Measurements from ENCODE around the gene FOXN4.
A peak's percentile ranks its signal among the peaks of the same experiment; 100 is the strongest.

FOXN4 gene, protein sequence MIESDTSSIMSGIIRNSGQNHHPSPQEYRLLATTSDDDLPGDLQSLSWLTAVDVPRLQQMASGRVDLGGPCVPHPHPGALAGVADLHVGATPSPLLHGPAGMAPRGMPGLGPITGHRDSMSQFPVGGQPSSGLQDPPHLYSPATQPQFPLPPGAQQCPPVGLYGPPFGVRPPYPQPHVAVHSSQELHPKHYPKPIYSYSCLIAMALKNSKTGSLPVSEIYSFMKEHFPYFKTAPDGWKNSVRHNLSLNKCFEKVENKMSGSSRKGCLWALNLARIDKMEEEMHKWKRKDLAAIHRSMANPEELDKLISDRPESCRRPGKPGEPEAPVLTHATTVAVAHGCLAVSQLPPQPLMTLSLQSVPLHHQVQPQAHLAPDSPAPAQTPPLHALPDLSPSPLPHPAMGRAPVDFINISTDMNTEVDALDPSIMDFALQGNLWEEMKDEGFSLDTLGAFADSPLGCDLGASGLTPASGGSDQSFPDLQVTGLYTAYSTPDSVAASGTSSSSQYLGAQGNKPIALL

DNA sequence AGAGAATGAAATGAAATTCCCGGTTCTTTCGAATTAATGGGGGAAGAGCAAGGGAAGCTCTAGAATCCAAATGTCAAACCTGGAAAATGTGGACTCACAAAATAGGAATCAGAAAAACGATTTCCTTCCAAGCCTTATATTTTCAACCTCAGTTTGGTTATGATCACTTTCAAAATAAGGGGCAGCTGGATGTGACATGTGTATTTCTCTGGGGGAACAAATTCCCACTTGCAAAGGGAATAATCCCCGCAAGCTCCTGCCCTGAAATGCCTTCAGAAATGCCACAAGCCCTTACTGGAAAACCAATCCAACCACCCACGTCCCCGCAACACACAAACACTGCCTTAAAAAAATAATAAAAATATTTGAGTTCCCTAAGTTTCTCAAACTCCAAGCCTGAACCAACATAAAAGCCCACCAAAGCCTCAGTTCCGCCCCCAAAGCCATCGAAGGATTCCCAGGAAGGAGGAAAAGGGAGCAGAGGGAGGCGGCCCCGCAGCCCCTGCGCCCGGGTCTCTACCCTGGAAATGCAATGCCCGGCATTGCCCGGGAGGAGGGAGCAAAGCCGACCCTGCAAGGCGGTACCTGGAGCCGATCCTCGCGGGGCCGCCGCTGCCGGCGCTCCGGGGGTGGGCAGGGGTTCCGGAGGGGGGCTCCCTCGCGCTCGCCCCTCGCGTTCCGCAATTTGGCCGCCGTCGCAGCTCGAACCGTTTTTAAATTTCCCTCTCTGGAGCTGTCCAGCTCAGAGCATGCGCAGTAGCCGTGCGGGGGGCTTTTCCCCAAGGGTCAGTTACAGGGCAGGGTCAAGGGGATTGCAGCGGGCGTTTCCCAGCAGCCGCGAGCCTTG lies at the start of gene FOXN4:
TSS of gene FOXN4 (minus strand) at position 751 of the 847 bp plus-strand sequence. CDS start 963 bp downstream, outside the sequence.
- Mint-ChIP-seq H3K9me3 (no peaks in the 10 kb centered on the region), H3K4me3 (peak within 1 kb of the TSS; percentile 72), H3K4me1 (ENCODE audit: low read depth) (peaks cover 7% of the 10 kb centered on the region), H3K27me3 (ENCODE audit: low read depth) (peaks cover 72% of the 10 kb centered on the region), H3K27ac (no peak within 1 kb of the TSS), H3K36me3 (ENCODE audit: low read depth) (no peaks in the 10 kb centered on the region)

DNA sequence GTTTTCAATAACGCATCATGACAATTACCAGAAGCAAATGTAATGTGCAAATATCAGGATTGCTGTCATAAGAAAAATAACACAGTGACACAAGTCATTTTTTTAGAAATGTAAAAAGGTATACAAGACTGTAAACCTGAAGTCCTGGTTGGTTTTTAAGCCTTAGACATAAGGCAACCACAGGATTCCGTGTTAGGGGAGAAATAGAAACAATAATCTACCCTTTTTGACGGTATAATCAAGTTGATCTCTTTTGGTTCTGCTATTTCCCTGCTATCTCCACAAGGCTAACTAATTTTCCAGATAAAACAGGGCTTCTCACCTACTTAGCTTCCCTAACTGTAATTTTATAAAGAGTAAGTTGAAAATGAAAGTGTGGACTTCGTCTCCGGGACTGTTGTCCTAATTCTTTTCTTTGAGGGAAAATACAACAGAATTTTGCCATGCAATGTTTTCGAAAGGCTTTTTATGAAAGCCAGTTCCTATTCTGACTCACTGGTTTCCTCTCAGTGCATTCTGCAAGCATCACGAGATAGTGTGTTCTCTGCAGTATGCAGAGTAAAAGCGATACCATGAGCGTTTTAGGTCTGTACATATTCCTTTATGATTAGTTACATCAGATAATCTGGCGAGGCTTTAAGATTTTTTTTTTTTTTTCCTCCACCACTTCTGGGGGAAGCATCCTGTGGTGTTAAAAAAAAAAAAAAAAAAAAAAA lies 49.2 kb upstream of the FOXN4 start:
- no peaks in the 10 kb centered on the region for H3K36me3 Mint-ChIP-seq (ENCODE audit: low read depth)
- no peaks in the 10 kb centered on the region for H3K9me3 Mint-ChIP-seq
- H3K27ac Mint-ChIP-seq, result peak overlapping the region; percentile 49
- peaks cover 10% of the 10 kb centered on the region for H3K4me1 Mint-ChIP-seq (ENCODE audit: low read depth)
- peak overlapping the region; percentile 42 for H3K4me3 Mint-ChIP-seq
- peaks cover 37% of the 10 kb centered on the region for H3K27me3 Mint-ChIP-seq (ENCODE audit: low read depth)

DNA sequence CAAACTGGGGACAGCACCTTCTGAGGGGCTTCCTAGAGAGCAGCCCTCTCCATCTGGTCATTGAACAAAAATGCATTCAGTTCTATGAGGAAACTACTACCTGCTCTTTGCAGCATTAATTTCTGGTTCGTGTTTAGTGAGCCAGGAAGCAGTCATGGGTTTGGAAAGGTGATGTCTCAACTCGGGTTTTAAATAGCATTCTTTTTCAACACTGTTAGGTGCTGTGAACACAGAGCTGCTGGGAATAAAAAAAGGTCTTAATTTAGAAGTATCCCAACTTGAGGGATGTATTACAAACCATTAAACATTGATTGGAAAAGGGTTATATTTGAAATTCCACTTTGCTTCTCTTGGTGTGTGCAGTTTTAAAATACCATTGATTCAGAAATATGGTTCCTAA lies 47.9 kb upstream of the FOXN4 start:
- Mint-ChIP-seq H3K27ac (no peak overlapping the region), H3K4me1 (ENCODE audit: low read depth) (peaks cover 10% of the 10 kb centered on the region), H3K27me3 (ENCODE audit: low read depth) (peaks cover 31% of the 10 kb centered on the region), H3K9me3 (no peaks in the 10 kb centered on the region), H3K36me3 (ENCODE audit: low read depth) (no peaks in the 10 kb centered on the region), H3K4me3 (no peak overlapping the region)

DNA sequence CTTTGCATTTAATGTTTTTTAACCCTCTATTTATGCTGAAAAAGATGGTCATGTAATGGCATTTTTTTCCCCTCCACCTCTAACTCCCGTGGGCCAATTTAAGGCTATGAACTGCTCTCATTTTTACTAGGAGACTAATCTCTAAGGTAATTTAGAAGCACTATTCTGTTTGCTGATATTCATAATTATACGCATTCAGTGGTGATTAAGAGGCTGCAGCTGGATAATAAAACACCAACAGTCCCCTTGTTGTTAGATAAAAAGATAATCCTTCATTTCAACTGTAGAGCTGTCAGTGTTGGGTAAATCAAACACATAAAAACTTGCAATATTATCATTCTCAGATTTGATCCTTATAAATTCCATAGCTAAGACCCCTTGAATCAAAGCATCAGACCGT lies 47.5 kb upstream of the FOXN4 start:
- H3K9me3 Mint-ChIP-seq, result no peaks in the 10 kb centered on the region
- peaks cover 27% of the 10 kb centered on the region for H3K27me3 Mint-ChIP-seq (ENCODE audit: low read depth)
- no peak overlapping the region for H3K27ac Mint-ChIP-seq
- H3K4me1 Mint-ChIP-seq (ENCODE audit: low read depth), result peaks cover 10% of the 10 kb centered on the region
- H3K36me3 Mint-ChIP-seq (ENCODE audit: low read depth), result no peaks in the 10 kb centered on the region
- no peak overlapping the region for H3K4me3 Mint-ChIP-seq

DNA sequence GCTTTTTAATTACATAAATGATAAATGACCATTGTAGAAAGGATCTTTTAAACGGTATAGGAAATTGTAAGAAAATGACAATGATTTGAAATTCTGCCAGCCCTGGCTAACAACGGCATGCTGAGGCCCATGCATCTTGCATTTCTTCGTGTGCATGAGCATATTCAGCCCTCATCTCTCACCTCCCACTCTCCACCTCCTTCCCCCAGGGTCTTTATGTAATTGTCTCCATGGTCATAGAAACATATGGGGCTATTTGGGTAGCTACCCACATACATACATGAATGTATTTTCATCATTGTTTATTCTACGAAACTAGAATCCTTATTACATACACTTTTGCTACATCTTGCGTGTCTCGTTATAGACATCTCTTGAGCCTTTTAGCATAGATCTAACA lies 43.1 kb upstream of the FOXN4 start:
- no peaks in the 10 kb centered on the region for H3K9me3 Mint-ChIP-seq
- no peak overlapping the region for H3K4me3 Mint-ChIP-seq
- no peaks in the 10 kb centered on the region for H3K4me1 Mint-ChIP-seq (ENCODE audit: low read depth)
- H3K27ac Mint-ChIP-seq, result no peak overlapping the region
- H3K36me3 Mint-ChIP-seq (ENCODE audit: low read depth), result no peaks in the 10 kb centered on the region
- H3K27me3 Mint-ChIP-seq (ENCODE audit: low read depth), result peaks cover 18% of the 10 kb centered on the region

DNA sequence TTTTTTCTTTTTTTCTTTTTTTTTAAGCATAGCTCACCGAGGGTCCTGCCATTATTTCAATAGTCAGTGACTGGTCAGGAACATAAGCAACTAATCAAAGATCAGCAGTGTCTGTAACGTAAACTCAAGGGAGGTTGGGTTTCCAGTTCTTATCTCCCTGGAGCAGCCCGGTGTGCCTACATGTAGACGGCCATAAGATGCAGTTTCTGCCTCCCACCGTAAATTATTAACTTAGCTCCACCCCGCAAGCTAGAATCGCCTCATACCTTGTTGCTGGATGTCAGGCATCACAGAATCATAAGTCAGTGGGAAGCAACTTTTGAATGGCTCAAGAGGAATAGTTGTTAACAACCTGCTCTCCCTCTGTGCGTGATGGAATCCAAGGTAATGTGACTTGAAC lies 38.5 kb upstream of the FOXN4 start, which contains the start of gene MYO1H:
TSS of gene MYO1H (plus strand) at position 312 of the 400 bp plus-strand sequence. CDS start at position 373, 61 bp downstream.
- no peaks in the 10 kb centered on the region for H3K36me3 Mint-ChIP-seq (ENCODE audit: low read depth)
- H3K9me3 Mint-ChIP-seq, result no peaks in the 10 kb centered on the region
- no peak within 1 kb of the TSS for H3K4me3 Mint-ChIP-seq
- no peak within 1 kb of the TSS for H3K27ac Mint-ChIP-seq
- peaks cover 9% of the 10 kb centered on the region for H3K27me3 Mint-ChIP-seq (ENCODE audit: low read depth)
- H3K4me1 Mint-ChIP-seq (ENCODE audit: low read depth), result no peaks in the 10 kb centered on the region

DNA sequence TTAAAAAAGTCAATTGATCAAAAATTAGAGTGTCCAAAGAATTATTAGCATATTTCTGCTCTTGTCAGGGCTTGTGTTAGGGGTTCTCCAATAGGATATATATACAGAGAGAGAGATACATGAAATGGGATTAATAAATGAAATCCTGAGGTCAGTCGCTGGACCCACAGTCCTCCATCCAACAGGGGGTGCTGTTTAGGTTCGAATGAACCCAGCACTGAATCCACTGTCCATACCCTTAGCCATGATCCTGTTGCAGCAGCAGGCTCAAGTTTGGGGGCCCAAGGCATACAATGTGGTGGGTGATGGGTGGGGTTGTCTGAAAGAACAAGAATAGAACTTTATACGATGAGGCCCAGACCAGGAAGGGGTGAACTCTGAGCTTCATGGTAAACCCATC lies 37.8 kb upstream of the FOXN4 start:
- H3K27ac Mint-ChIP-seq, result no peak overlapping the region
- no peak overlapping the region for H3K4me3 Mint-ChIP-seq
- H3K4me1 Mint-ChIP-seq (ENCODE audit: low read depth), result no peaks in the 10 kb centered on the region

DNA sequence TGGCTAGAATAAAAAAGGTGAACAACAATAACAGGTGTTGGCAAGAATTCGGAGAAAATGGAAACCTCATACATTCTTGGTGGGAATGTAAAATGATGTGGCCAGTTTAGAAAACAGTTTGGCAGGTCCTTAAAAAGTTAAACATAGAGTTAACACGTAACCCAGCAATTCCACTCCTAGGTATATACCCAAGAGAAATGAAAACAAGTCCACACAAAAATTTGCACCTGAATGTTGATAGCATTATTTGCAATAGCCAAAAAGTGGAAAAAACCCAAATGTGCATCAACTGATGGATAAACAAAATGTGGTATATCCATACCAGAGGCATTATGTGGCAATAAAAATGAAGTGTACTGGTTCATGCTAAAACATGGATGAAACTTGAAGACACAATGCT lies 36.3 kb upstream of the FOXN4 start:
- no peaks in the 10 kb centered on the region for H3K9me3 Mint-ChIP-seq

More for the DNA sequence above, 37.8 kb upstream of the FOXN4 start:
- no peaks in the 10 kb centered on the region for H3K9me3 Mint-ChIP-seq
- peaks cover 9% of the 10 kb centered on the region for H3K27me3 Mint-ChIP-seq (ENCODE audit: low read depth)
- no peaks in the 10 kb centered on the region for H3K36me3 Mint-ChIP-seq (ENCODE audit: low read depth)

DNA sequence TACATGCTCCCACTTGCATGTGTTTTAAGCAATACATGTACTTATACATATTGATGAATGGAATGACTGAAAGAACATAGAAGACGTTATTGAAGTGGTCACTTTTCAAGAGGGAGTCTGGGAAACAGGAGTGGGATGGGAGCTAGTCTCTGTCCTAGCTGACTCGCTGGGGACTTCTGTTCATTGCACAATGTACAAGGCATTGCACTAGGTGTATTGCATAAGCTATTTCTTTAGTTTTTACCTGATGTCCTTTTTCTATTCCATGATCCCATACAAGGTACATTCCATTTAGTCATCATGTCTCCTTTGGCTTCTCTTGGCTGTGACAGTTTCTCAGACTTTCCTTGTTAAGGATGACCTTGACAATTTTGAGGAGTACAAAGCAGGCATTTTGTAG lies 34.6 kb upstream of the FOXN4 start:
- H3K27me3 Mint-ChIP-seq (ENCODE audit: low read depth), result peaks cover 24% of the 10 kb centered on the region

More for the DNA sequence above, 36.3 kb upstream of the FOXN4 start:
- H3K4me1 Mint-ChIP-seq (ENCODE audit: low read depth), result no peaks in the 10 kb centered on the region
- no peak overlapping the region for H3K4me3 Mint-ChIP-seq
- peaks cover 19% of the 10 kb centered on the region for H3K27me3 Mint-ChIP-seq (ENCODE audit: low read depth)
- H3K36me3 Mint-ChIP-seq (ENCODE audit: low read depth), result no peaks in the 10 kb centered on the region
- H3K27ac Mint-ChIP-seq, result no peak overlapping the region

DNA sequence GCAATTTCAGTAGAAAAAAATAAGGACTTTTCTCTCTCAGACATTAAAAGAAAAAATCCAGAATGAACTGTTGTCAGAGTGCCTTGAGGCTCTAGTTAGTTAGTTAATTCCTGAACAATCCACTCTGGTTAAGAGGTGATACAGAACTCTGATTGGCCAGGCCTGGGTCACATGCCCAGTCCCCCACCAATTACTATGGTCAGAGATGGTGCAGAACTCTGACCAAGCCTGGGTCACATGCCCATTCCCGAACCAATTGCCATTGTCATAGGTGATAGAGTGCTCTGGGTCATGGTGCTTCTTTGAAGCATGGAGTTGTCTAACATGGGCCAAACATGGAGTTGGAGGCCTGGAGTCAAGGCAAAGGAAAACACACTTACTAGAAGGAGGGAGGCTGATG lies 27.5 kb upstream of the FOXN4 start:
- H3K4me3 Mint-ChIP-seq, result no peak overlapping the region
- H3K9me3 Mint-ChIP-seq, result no peaks in the 10 kb centered on the region
- no peaks in the 10 kb centered on the region for H3K4me1 Mint-ChIP-seq (ENCODE audit: low read depth)
- H3K27me3 Mint-ChIP-seq (ENCODE audit: low read depth), result peaks cover 26% of the 10 kb centered on the region
- no peak overlapping the region for H3K27ac Mint-ChIP-seq
- H3K36me3 Mint-ChIP-seq (ENCODE audit: low read depth), result no peaks in the 10 kb centered on the region

More for the DNA sequence above, 34.6 kb upstream of the FOXN4 start:
- H3K4me1 Mint-ChIP-seq (ENCODE audit: low read depth), result no peaks in the 10 kb centered on the region
- H3K4me3 Mint-ChIP-seq, result no peak overlapping the region
- H3K36me3 Mint-ChIP-seq (ENCODE audit: low read depth), result no peaks in the 10 kb centered on the region
- no peaks in the 10 kb centered on the region for H3K9me3 Mint-ChIP-seq
- no peak overlapping the region for H3K27ac Mint-ChIP-seq

DNA sequence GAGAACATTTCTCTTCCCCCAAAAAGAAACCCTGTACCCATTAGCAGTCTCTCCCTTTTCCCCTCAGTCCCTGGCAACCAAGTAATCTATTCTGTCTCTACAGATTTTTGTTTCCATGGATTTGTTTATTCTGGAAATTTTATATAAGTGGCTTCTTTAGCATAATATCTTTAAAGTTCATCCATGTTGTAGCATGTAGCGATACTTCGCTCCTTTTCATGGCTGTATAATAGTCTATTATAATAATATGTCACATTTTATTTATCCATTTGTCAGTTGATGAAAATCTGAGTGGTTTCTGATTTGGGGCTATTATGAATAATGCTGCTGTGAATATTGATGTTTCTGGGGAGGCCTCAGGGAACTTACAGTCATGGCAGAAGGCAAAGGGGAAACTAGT lies 25.8 kb upstream of the FOXN4 start:
- no peak overlapping the region for H3K4me3 Mint-ChIP-seq
- no peaks in the 10 kb centered on the region for H3K9me3 Mint-ChIP-seq
- H3K4me1 Mint-ChIP-seq (ENCODE audit: low read depth), result no peaks in the 10 kb centered on the region
- H3K36me3 Mint-ChIP-seq (ENCODE audit: low read depth), result no peaks in the 10 kb centered on the region
- peaks cover 17% of the 10 kb centered on the region for H3K27me3 Mint-ChIP-seq (ENCODE audit: low read depth)
- H3K27ac Mint-ChIP-seq, result no peak overlapping the region

DNA sequence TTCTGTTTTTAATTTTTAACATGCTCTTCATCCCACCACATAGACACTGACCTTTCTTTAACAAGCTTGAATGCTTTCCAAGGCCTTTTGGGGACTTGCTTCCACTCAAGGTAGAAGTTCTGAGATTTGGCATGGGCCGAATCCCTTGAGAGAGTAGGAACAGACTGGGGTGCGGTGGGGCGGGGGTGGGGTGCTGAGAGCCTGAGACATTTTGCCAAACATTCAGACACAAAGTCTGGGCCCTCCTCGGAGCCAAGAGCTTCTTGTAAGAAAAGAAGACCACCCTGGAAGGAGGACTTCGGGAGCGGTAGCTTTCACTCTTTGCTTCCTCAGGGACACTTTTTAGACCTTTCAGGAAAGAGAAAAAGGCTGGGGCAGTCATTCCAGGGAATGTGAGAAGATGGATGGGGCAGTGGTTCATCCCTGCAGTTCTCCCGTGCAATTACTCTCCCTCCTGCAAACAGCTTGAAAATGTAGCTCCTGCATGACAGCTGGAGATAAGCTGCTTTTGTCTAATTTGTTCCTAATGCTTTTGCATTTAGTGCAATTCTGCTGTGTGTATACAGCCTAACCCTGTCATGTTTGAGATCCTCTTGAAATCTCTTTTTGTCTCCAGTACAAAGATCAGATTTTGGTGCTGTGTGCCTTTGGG lies 22.3 kb upstream of the FOXN4 start:
- Mint-ChIP-seq H3K27ac (no peak overlapping the region), H3K4me3 (no peak overlapping the region), H3K4me1 (ENCODE audit: low read depth) (no peaks in the 10 kb centered on the region), H3K36me3 (ENCODE audit: low read depth) (no peaks in the 10 kb centered on the region), H3K27me3 (ENCODE audit: low read depth) (peaks cover 18% of the 10 kb centered on the region), H3K9me3 (no peaks in the 10 kb centered on the region)

DNA sequence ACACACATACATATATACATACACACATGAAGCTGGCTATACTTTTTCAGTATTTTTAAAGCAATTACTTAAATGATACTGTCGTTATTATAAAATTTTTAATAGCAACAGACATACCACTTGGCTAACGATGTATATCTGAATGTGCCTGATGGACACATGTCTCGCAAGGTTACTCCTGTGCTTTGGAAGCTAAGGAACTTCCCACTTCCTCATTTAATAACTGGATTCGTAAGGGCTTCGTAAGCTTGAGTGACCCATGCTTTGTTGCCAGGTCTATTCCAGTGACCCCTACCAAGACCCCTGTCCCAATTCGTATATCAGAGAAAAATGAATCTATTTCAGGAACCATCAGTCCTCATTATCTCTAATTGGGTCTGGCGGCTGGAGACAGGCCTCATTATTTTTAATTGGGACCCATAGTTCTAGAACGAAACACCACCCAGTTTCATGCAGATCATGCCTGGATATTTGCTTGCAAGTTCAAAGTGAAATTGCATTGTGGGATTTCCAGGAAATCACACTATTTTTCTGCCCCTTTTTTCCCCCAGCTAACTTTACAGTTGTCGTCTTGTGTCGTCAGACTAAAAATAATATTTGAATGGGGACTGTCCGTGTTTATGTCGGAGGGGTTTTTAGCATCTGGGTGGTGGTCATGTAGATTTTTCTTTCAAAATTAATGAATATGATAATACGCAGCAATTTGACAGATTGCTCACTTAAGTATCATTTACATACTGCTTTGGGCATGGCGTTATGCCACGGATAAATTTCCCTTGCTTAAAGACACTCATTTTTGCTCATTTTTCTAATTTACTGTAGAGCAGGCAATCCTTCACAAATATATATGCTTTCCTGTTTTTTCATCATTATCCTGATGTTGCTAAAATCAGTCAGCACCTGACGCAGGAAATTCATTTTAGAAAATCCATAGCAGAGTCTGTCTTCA lies 21.5 kb upstream of the FOXN4 start:
- no peak overlapping the region for H3K4me3 Mint-ChIP-seq
- H3K4me1 Mint-ChIP-seq (ENCODE audit: low read depth), result no peaks in the 10 kb centered on the region
- no peaks in the 10 kb centered on the region for H3K9me3 Mint-ChIP-seq

More for the DNA sequence above, 21.5 kb upstream of the FOXN4 start:
- Mint-ChIP-seq H3K27ac (no peak overlapping the region), H3K27me3 (ENCODE audit: low read depth) (peaks cover 12% of the 10 kb centered on the region), H3K36me3 (ENCODE audit: low read depth) (no peaks in the 10 kb centered on the region)
